Measurements from ENCODE around the gene CAMTA1. TPM values are rescaled to one million over a fixed set of nuclear protein-coding genes. Genes with fewer than 3 reads are reported as not detected.

Gene CAMTA1
- total RNA-seq, 1 experiment from 2014 or later: 82.2 TPM

DNA sequence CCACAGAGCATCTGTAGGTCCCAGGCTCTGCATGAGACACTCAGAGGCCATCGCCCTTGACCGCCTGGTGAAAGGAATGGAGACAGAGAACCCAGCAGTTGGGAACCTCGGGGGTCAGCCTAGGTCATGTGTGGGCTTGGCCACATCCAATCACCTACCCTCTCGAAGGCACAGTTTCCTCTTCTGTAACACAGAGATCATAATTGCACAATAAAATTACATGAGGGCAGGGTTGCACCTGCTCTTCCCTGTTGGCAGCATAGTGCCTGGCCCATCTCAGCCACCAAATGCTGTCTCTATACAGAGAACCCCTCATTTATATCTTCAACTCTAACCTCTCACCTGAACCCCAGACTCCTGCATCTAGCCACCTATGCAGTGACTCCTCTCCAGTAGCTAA, 567.7 kb downstream of the CAMTA1 start:
- Histone ChIP-seq H3K4me3 (ENCODE audit: low read depth in 2 of 2, low read length in 2 of 2) (no peak overlapping the region), H3K36me3 (ENCODE audit: control insufficient read depth, insufficient read depth, low read length) (no peaks in the 10 kb centered on the region), H3K27ac (ENCODE audit: low read length) (no peak overlapping the region), H3K9me3 (ENCODE audit: control insufficient read depth, insufficient read depth, low read depth, low read length) (no peaks in the 10 kb centered on the region), H3K27me3 (ENCODE audit: control insufficient read depth, insufficient read depth, low read length) (no peaks in the 10 kb centered on the region), H3K4me1 (ENCODE audit: control insufficient read depth, insufficient read depth, low read length) (no peaks in the 10 kb centered on the region)
- CTCF ChIA-PET: no interaction called here
- TF ChIP-seq, protein P1, sequence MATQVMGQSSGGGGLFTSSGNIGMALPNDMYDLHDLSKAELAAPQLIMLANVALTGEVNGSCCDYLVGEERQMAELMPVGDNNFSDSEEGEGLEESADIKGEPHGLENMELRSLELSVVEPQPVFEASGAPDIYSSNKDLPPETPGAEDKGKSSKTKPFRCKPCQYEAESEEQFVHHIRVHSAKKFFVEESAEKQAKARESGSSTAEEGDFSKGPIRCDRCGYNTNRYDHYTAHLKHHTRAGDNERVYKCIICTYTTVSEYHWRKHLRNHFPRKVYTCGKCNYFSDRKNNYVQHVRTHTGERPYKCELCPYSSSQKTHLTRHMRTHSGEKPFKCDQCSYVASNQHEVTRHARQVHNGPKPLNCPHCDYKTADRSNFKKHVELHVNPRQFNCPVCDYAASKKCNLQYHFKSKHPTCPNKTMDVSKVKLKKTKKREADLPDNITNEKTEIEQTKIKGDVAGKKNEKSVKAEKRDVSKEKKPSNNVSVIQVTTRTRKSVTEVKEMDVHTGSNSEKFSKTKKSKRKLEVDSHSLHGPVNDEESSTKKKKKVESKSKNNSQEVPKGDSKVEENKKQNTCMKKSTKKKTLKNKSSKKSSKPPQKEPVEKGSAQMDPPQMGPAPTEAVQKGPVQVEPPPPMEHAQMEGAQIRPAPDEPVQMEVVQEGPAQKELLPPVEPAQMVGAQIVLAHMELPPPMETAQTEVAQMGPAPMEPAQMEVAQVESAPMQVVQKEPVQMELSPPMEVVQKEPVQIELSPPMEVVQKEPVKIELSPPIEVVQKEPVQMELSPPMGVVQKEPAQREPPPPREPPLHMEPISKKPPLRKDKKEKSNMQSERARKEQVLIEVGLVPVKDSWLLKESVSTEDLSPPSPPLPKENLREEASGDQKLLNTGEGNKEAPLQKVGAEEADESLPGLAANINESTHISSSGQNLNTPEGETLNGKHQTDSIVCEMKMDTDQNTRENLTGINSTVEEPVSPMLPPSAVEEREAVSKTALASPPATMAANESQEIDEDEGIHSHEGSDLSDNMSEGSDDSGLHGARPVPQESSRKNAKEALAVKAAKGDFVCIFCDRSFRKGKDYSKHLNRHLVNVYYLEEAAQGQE (IDR thresholded peaks at IDR 0.05; ENCODE audit: insufficient read depth in 1 of 2, low read depth in 2 of 2, low read length in 1 of 2): no peak
- TF ChIP-seq POLR2AphosphoS5 (IDR thresholded peaks at IDR 0.05; ENCODE audit: low read depth, low read length) (no peak), TCF7L2 (IDR thresholded peaks at IDR 0.05; ENCODE audit: low read depth, low read length) (no peak), SIN3A (IDR thresholded peaks at IDR 0.05; ENCODE audit: borderline replicate concordance, insufficient read depth, low read depth, low read length) (no peak)
- TF ChIP-seq, protein P2, sequence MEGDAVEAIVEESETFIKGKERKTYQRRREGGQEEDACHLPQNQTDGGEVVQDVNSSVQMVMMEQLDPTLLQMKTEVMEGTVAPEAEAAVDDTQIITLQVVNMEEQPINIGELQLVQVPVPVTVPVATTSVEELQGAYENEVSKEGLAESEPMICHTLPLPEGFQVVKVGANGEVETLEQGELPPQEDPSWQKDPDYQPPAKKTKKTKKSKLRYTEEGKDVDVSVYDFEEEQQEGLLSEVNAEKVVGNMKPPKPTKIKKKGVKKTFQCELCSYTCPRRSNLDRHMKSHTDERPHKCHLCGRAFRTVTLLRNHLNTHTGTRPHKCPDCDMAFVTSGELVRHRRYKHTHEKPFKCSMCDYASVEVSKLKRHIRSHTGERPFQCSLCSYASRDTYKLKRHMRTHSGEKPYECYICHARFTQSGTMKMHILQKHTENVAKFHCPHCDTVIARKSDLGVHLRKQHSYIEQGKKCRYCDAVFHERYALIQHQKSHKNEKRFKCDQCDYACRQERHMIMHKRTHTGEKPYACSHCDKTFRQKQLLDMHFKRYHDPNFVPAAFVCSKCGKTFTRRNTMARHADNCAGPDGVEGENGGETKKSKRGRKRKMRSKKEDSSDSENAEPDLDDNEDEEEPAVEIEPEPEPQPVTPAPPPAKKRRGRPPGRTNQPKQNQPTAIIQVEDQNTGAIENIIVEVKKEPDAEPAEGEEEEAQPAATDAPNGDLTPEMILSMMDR (IDR thresholded peaks at IDR 0.05): no peak
- no TSS peak for BruUV-seq (replicated peaks)
- DNase-seq (ENCODE audit: low read depth, low spot score): no peak
- in situ Hi-C loops (cut with HindIII; ENCODE audit: low pct_unique_long_range_greater_than_20kb, low sequenced_read_pairs): no loop called here
- intact Hi-C loops (cut with micrococcal nuclease; ENCODE audit: unreplicated experiment): no loop called here
- POLR2A ChIA-PET: interaction anchor here (0.5 kb wide), 1 partner anchor 664 kb away, joined by 6 read pairs; no protein-coding TSS in a partner anchor
- no peak for ATAC-seq

DNA sequence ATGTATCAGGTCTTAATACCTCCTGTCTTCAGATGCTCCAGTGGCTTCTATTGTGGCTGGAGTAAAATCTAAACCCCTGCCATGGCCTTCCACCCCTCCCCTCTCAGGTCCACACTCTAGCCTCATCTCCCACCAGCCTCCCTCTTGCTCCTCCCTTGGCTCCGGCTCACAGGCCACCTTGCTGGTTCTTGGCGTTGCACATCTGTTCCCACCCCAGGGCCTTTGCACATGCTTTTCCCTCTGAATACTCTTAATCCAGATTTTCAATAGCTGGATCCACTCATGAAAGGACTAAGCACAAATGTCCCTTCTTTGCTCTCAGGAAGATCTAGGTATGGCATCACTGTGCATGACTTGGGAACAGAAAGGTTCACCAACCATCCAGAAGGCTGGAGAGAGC, 570.4 kb downstream of the CAMTA1 start:
- ATAC-seq (no peak), DNase-seq (ENCODE audit: low read depth, low spot score) (no peak)
- BruUV-seq (replicated peaks): no TSS peak
- intact Hi-C loops (cut with micrococcal nuclease; ENCODE audit: unreplicated experiment) (loop anchor here (5.0 kb wide), 1 partner anchor 648 kb away; no protein-coding TSS in a partner anchor), in situ Hi-C loops (cut with HindIII; ENCODE audit: low pct_unique_long_range_greater_than_20kb, low sequenced_read_pairs) (no loop called here)
- ChIA-PET CTCF (no interaction called here), POLR2A (no interaction called here)
- Histone ChIP-seq H3K4me1 (ENCODE audit: control insufficient read depth, insufficient read depth, low read length) (no peaks in the 10 kb centered on the region), H3K36me3 (ENCODE audit: control insufficient read depth, insufficient read depth, low read length) (no peaks in the 10 kb centered on the region), H3K9me3 (ENCODE audit: control insufficient read depth, insufficient read depth, low read depth, low read length) (no peaks in the 10 kb centered on the region), H3K4me3 (ENCODE audit: low read depth in 2 of 2, low read length in 2 of 2) (no peak overlapping the region), H3K27ac (ENCODE audit: low read length) (no peak overlapping the region), H3K27me3 (ENCODE audit: control insufficient read depth, insufficient read depth, low read length) (no peaks in the 10 kb centered on the region)
- TF ChIP-seq POLR2AphosphoS5 (IDR thresholded peaks at IDR 0.05; ENCODE audit: low read depth, low read length) (no peak), TCF7L2 (IDR thresholded peaks at IDR 0.05; ENCODE audit: low read depth, low read length) (no peak), SIN3A (IDR thresholded peaks at IDR 0.05; ENCODE audit: borderline replicate concordance, insufficient read depth, low read depth, low read length) (no peak)
- TF ChIP-seq, protein P1 (IDR thresholded peaks at IDR 0.05; ENCODE audit: insufficient read depth in 1 of 2, low read depth in 2 of 2, low read length in 1 of 2): no peak
